ENCODE results near the gene HES5. TPM values are rescaled to one million over a fixed set of nuclear protein-coding genes. Genes with fewer than 3 reads are reported as not detected.
A peak's percentile ranks its signal among the peaks of the same experiment; 100 is the strongest.

Gene HES5
- polyA plus RNA-seq, 1 donor from 2014 or later: not detected

DNA sequence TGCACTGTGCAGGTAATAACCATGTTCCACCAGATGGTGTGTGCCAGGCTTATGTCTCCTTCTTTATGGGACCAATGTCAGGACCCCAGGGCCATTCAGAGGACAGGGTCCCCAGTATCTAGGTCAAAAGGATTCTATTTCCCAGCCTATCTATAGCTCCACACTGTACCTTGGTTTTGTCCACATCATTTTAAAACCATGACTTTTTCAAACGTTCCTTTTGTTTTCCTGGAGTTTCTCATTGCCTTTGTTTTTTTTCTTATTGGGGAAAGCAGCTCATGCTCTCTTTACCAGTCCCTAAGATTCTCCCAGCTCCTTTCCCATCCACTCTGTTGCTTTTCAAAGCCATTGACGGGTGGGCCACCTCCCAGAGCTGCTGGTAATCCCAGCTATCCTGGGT is 41.4 kb downstream of the HES5 start:
- H3K27ac Mint-ChIP-seq: no peak overlapping the region
- no peaks in the 10 kb centered on the region for H3K27me3 Mint-ChIP-seq

DNA sequence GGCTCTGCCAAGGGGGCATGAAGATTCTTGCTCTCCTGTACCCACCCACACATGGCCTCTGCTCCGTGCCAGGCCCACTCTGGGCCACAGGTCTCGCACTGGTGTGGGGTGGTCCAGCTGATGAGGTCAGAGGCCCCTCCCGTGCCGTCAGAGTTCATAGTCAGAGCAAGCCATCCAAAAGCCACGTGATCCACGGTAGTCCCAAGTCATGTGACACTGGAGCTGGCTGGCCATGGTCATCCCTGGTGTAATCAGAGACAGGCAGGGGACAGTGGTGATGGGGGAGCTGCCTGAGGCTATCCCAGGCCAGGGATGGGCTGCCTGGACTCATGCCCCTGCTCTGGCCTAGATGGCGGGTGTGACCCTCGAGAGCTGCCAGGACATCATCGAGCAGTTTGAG is 43.5 kb downstream of the HES5 start:
- Mint-ChIP-seq H3K9me3 (peaks cover 0 to 16% (median 10%) of the 10 kb centered on the region in 3 donors), H3K27me3 (no peaks in the 10 kb centered on the region), H3K4me3 (peak overlapping the region in 1 of 4 donors; percentile 22), H3K4me1 (peaks cover 0 to 4% (median 2%) of the 10 kb centered on the region in 3 donors), H3K27ac (no peak overlapping the region), H3K36me3 (peaks cover 2% of the 10 kb centered on the region)

More for the DNA sequence above, 41.4 kb downstream of the HES5 start:
- Mint-ChIP-seq H3K36me3 (peaks cover 2% of the 10 kb centered on the region), H3K4me1 (peaks cover 0 to 8% (median 5%) of the 10 kb centered on the region in 3 donors), H3K4me3 (no peak overlapping the region), H3K9me3 (peaks cover 0 to 16% (median 10%) of the 10 kb centered on the region in 3 donors)

DNA sequence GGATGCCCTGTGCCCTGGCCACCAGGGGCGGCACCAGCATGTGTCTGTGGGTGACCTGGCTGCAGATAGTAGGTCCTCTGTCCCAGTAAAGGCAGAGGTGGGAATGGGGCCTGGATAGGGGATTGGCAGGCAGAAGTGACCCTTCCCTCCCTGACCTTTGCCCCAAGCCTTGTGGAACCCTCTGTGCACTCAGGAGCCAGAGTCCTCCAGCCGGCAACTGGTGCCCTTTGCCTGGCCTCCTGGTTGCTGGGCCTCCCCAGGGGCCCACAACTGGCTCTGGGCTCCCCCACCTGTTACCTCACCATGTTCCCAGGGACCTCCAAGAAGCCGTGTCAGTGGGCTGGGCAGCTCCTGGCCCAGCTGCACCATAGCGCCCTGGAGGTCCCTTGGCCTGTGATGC is 44.0 kb downstream of the HES5 start:
- Mint-ChIP-seq H3K9me3 (peaks cover 0 to 16% (median 10%) of the 10 kb centered on the region in 3 donors), H3K27ac (no peak overlapping the region), H3K4me1 (peaks cover 0 to 4% (median 2%) of the 10 kb centered on the region in 3 donors), H3K4me3 (no peak overlapping the region), H3K27me3 (no peaks in the 10 kb centered on the region), H3K36me3 (peaks cover 2% of the 10 kb centered on the region)

DNA sequence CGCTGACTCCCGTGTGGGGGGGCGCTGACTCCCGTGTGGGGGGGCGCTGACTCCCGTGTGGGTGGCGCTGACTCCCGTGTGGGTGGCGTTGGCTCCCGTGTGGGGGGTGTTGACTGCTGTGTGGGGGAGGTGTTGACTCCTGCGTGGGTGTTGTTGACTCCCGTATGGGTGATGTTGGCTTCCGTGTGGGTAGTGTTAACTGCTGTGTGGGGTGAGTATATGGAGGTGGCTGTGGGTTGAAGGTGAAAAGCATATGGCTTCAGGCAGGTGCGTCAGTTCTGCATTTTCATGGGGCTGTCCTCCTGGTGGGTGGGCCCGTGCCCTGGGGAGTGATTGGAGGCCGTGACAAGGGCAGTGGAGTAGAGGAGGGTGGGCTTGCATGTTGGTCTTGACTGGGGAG is 46.1 kb downstream of the HES5 start:
- Mint-ChIP-seq H3K27me3 (no peaks in the 10 kb centered on the region), H3K27ac (no peak overlapping the region), H3K9me3 (peaks cover 0 to 12% (median 10%) of the 10 kb centered on the region in 3 donors), H3K4me3 (peak overlapping the region in 1 of 4 donors; percentile 55), H3K36me3 (no peaks in the 10 kb centered on the region), H3K4me1 (peaks cover 0 to 5% (median 4%) of the 10 kb centered on the region in 3 donors)

DNA sequence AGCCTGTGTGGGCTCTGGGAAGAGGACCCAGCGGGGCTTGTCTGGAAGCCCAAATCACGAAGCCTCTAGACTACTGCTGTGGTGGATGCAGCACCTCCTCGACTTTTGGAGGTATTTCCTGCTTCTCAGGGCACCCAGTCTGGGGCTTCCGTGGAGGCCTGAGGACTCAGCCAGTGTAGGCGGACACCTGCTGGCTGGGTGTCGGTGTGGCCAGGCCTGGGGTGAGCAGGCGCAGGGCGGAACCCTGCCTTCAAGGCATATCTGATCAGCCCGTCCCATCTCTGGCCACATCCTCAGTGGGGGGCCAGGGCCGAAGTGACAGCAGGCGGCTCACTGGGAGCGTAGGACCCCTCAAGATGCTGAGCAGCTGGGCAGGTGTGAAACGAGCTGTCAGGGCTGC is 47.0 kb downstream of the HES5 start:
- peaks cover 0 to 5% (median 2%) of the 10 kb centered on the region in 3 donors for H3K9me3 Mint-ChIP-seq
- H3K4me1 Mint-ChIP-seq: peaks cover 0 to 5% (median 4%) of the 10 kb centered on the region in 3 donors
- H3K27ac Mint-ChIP-seq: no peak overlapping the region
- H3K27me3 Mint-ChIP-seq: no peaks in the 10 kb centered on the region
- H3K36me3 Mint-ChIP-seq: no peaks in the 10 kb centered on the region
- no peak overlapping the region for H3K4me3 Mint-ChIP-seq

DNA sequence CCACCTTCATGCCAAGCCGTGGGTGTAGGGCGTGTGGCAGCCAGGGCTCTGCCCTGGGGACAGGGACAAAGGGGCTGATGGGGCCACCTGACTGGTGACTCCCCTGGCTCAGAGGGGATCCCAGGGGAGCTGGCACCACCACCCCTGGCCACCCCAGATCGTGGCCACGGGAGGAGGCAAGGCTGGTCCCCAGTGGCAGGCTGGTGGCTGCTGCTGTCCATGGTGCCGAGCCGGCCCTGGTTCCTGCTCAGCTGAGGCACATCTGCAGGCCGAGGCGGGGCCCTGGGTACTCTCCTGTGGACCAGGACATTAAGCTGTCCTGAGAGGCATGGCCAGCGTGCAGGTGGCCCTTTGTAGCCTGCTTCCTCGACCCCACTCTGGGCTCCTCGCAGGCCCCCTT is 47.5 kb downstream of the HES5 start:
- no peaks in the 10 kb centered on the region for H3K27me3 Mint-ChIP-seq
- no peak overlapping the region for H3K4me3 Mint-ChIP-seq
- H3K9me3 Mint-ChIP-seq: peaks cover 0 to under 1% (median 0%) of the 10 kb centered on the region in 3 donors
- H3K4me1 Mint-ChIP-seq: peaks cover 0 to 5% (median 4%) of the 10 kb centered on the region in 3 donors
- no peak overlapping the region for H3K27ac Mint-ChIP-seq
- no peaks in the 10 kb centered on the region for H3K36me3 Mint-ChIP-seq

DNA sequence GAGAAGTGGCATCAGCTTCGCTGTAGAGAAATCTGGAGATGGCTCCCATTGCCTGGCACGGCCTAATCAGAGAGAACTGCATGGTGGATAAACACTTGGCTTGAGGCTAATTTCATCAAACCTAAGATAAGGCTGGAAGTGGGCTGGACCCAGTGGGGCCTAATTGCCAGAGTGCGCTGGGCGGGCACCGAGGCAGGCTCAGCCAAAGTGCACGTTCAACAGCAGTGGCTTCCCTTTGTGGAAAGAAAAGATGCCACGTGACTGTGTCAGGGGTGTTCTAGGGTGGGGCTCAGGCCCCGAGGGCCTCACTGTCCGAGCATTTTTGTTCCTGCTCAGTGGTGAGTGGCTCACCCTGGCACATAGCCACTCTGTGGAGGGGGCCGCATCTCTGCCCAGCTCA is 48.2 kb downstream of the HES5 start:
- Mint-ChIP-seq H3K36me3 (no peaks in the 10 kb centered on the region), H3K4me3 (no peak overlapping the region), H3K4me1 (peaks cover 0 to 5% (median 4%) of the 10 kb centered on the region in 3 donors), H3K27ac (no peak overlapping the region), H3K9me3 (no peaks in the 10 kb centered on the region), H3K27me3 (no peaks in the 10 kb centered on the region)

DNA sequence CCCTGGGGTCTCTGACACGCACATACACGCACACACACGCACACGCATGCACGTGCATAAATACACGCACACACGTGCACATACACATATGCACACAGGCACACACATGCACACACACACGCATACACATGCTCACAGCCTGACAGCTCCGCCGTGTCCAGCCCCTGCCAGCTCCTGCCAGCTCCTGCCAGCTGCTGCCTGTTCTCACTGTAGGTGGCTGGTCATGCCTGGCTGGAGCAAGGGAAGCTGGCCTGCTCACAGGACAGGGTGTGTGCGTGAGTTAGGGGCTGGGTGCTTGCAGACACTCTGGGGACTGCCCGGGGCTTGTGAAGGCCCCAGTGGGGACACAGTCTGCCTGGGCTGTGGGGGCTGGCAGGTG is 49.1 kb downstream of the HES5 start:
- Mint-ChIP-seq H3K27ac (no peak overlapping the region), H3K4me3 (no peak overlapping the region), H3K9me3 (no peaks in the 10 kb centered on the region), H3K27me3 (no peaks in the 10 kb centered on the region), H3K36me3 (no peaks in the 10 kb centered on the region), H3K4me1 (peaks cover 0 to 5% (median 4%) of the 10 kb centered on the region in 3 donors)

DNA sequence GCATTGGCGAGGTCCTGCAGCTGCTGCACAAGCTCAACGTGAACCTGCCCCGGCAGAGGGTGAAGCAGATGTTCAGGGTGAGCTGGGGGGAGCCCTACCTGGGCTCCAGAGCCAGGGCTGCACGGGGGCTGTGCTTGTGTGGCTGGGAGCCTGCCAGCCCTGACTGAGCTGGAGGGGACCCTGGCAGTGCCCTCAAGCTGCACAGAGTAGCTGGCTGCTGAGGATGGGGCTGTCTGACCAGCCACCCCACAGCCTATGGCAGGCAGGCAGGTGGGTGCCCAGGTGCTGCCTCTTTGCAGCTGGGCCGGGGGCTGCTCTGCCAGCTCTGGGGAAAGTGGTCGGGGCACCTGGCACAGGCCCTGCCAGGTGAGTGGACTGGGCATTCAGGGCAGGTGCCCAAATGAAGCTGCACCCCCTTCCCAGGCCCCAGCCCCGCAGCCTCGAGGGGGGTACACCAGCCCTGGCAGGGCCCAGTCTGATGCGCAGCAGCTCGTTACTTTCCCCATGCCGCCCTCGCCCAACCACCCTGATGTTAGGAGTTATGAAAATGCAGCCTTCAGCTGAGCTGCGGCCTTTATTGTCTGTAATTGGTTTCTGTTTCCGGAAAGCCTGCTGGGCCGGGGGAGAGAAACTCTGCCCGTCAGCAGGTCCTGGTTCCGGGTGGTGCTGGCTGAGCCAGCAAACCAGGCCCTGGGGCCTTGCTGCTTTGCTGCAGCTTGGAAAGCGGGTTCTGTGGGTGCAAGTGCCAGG is 49.7 kb downstream of the HES5 start:
- Mint-ChIP-seq H3K27me3 (no peaks in the 10 kb centered on the region), H3K27ac (peak overlapping the region in 1 of 3 donors; percentile 53), H3K36me3 (no peaks in the 10 kb centered on the region)

DNA sequence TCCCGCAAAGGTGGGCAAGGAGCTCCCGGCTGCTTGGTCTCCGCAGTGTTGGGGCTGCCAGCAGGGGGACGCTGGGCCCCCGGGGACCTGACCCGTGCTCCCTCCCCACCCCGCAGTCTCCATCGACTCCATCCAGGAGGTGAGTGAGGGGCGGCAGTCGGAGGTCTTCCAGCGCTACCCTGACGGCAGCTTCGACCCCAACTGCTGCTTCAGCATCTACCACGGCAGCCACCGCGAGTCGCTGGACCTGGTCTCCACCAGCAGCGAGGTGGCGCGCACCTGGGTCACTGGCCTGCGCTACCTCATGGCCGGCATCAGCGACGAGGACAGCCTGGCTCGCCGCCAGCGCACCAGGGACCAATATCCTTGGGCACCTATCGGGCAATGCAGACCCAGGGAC is 50.4 kb downstream of the HES5 start:
- H3K27ac Mint-ChIP-seq: peak overlapping the region in 1 of 3 donors; percentile 53
- H3K27me3 Mint-ChIP-seq: no peaks in the 10 kb centered on the region
- no peaks in the 10 kb centered on the region for H3K36me3 Mint-ChIP-seq
- peak overlapping the region in 1 of 4 donors; percentile 47 for H3K4me3 Mint-ChIP-seq
- peaks cover 0 to 5% (median 4%) of the 10 kb centered on the region in 3 donors for H3K4me1 Mint-ChIP-seq
- H3K9me3 Mint-ChIP-seq: no peaks in the 10 kb centered on the region

More for the DNA sequence above, 49.7 kb downstream of the HES5 start:
- no peaks in the 10 kb centered on the region for H3K9me3 Mint-ChIP-seq
- H3K4me3 Mint-ChIP-seq: no peak overlapping the region
- peaks cover 0 to 5% (median 4%) of the 10 kb centered on the region in 3 donors for H3K4me1 Mint-ChIP-seq

DNA sequence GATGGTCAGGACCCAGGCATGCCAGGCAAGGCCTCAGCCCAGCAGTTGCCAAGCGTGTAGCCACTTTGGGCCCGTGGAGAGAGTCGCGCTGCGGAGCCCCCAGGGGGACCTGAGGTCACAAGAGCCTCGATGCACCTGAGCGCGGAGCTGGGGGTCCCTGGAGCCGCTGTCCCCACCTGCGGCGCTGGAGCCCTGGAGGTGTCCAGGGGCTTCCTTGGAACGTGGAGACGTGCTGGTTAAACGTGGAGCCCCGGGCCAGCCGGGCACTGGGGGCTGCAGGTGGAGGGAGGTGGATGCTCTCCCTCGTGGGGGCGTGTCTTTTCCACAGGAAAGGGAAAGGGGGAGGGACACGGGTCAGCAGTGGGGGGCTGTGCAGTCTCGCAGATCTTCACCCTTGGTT is 50.9 kb downstream of the HES5 start:
- Mint-ChIP-seq H3K4me3 (no peak overlapping the region), H3K9me3 (no peaks in the 10 kb centered on the region), H3K4me1 (peaks cover 0 to 5% (median 3%) of the 10 kb centered on the region in 3 donors), H3K27me3 (no peaks in the 10 kb centered on the region), H3K36me3 (no peaks in the 10 kb centered on the region), H3K27ac (no peak overlapping the region)

Other genes starting within 250 kb of the HES5 start
- gene MORN1, start 138.7 kb downstream of the HES5 start, polyA plus RNA-seq: 6.7 TPM
- 141 TPM for gene RER1, start 138.4 kb downstream of the HES5 start, polyA plus RNA-seq
- gene PEX10, start 117.7 kb downstream of the HES5 start, polyA plus RNA-seq: 14.8 TPM
- 0.66 TPM for gene PLCH2, start 54.0 kb downstream of the HES5 start, polyA plus RNA-seq
- gene PANK4, start 3.7 kb downstream of the HES5 start, polyA plus RNA-seq: 19.4 TPM
- 63.3 TPM for gene TNFRSF14, start 26.1 kb upstream of the HES5 start, polyA plus RNA-seq
- 20.3 TPM for gene PRXL2B, start 56.5 kb upstream of the HES5 start, polyA plus RNA-seq
- 5.8 TPM for gene MMEL1, start 102.8 kb upstream of the HES5 start, polyA plus RNA-seq